Measurements from ENCODE around the gene SLC39A8. TPM values are rescaled to one million over a fixed set of nuclear protein-coding genes. Genes with fewer than 3 reads are reported as not detected.
A peak's percentile ranks its signal among the peaks of the same experiment; 100 is the strongest.
"Not testable (repeated sequence)": the region's sequence is repeated elsewhere in the genome, so short reads cannot be mapped to it uniquely, and the experiment has no call there.

The SLC39A8 gene
- total RNA-seq, 1 donor from 2014 or later: 21.0 TPM

GRCh38 chr4:102299354-102300107 lies 45.8 kb downstream of the SLC39A8 start:
- peak; percentile 7 for DNase-seq

- DNase-seq: no peak
Measured at GRCh38 chr4:102298716-102299115, 46.6 kb downstream of the SLC39A8 start.

GRCh38 chr4:102295153-102295862 lies 50.0 kb downstream of the SLC39A8 start:
- no peak for DNase-seq

- no peak for DNase-seq
Measured at GRCh38 chr4:102288497-102288896, 56.8 kb downstream of the SLC39A8 start.

GRCh38 chr4:102285831-102286230 lies 59.5 kb downstream of the SLC39A8 start:
- DNase-seq: no peak

GRCh38 chr4:102281171-102281839 lies 64.0 kb downstream of the SLC39A8 start:
- DNase-seq: no peak

- DNase-seq: not testable (repeated sequence)
Measured at GRCh38 chr4:102273317-102273716, 72.0 kb downstream of the SLC39A8 start.

- no peak for DNase-seq
Measured at GRCh38 chr4:102272318-102272717, 73.0 kb downstream of the SLC39A8 start.

- no peak for DNase-seq
Measured at GRCh38 chr4:102268355-102268754, 76.9 kb downstream of the SLC39A8 start.

- peak; percentile 6 for DNase-seq
Measured at GRCh38 chr4:102263024-102263787, 82.1 kb downstream of the SLC39A8 start.

GRCh38 chr4:102259702-102260101 lies 85.6 kb downstream of the SLC39A8 start:
- DNase-seq: no peak

GRCh38 chr4:102259081-102259480 lies 86.2 kb downstream of the SLC39A8 start:
- DNase-seq: no peak

- no peak for DNase-seq
Measured at GRCh38 chr4:102256321-102256720, 89.0 kb downstream of the SLC39A8 start.

- DNase-seq: no peak
Measured at GRCh38 chr4:102253860-102254259, 91.4 kb downstream of the SLC39A8 start.

- DNase-seq: no peak
Measured at GRCh38 chr4:102252171-102252570, 93.1 kb downstream of the SLC39A8 start.

- DNase-seq: no peak
Measured at GRCh38 chr4:102250341-102250740, 94.9 kb downstream of the SLC39A8 start.

- no peak for DNase-seq
Measured at GRCh38 chr4:102247041-102247440, 98.2 kb downstream of the SLC39A8 start.

- no peak for DNase-seq
Measured at GRCh38 chr4:102246416-102246815, 98.9 kb downstream of the SLC39A8 start.

GRCh38 chr4:102244878-102245535 lies 100.3 kb downstream of the SLC39A8 start:
- no peak for DNase-seq

GRCh38 chr4:102243296-102243695 lies 102.0 kb downstream of the SLC39A8 start:
- DNase-seq: not testable (repeated sequence)

GRCh38 chr4:102234243-102234838 lies 110.9 kb downstream of the SLC39A8 start:
- DNase-seq: no peak

All from skin of body (tissue), 2 donors.